GM21367 (cell line): ENCODE results near the gene TESPA1.

ENCODE experiments used
- ATAC-seq: cut with Tn5 transposase; IDR thresholded peaks from one replicate; pipeline ENCODE4 v1.9.1; 2021; ENCODE audit not compliant: unreplicated experiment

TESPA1 gene

DNA sequence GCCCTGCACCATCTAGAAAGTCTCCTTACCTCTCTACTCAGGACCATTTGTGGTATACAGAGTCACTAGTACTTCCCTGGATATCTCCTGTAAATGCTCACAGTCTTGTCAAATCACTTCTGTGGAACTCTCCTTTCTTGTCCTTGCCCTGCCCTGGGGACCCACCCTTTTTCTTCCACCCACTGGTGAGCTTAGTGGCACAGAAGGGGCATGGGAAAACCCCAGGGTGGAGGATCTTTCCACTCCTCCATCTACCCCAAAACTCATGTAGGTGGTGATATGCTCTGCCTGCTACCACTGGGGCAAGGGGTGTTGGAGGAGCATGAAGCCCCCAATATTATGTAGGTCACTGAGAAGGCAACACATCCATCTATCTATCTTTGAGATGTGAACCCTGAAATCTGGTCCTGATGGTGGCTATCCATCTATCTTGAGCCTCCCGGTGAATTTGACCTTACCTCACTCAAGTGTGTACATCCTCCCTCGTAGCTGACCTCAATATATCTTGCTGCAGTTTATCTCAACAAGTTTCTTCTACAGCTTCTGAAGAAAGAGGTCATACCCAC is 943 bp downstream of the TESPA1 start:
- ATAC-seq = no peak

GRCh38 chr12:54981796-54982195 is 2.8 kb downstream of the TESPA1 start:
- ATAC-seq = no peak

- no peak for ATAC-seq
These were observed 4.2 kb downstream of the TESPA1 start for GRCh38 chr12:54980341-54980740.

- no peak for ATAC-seq
These were observed 6.7 kb downstream of the TESPA1 start for GRCh38 chr12:54977857-54978256.

DNA sequence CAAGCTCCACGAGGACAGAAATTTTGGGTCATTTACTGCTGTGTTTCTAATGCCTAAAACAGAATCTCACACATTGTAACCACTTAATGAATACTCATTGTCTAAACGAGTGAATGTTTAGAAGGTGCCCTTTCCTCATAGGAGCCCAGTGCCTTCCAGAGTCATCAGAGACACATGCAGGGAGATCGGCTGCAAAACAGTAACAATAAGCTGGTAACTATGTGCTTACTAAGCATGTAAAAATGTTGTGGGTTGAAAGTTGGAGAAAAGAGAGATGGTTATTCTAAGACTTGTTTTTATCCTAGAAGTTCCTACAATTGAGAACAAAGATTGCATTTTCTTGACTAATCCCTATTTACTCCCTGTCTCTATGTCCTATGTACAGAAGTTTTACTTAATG is 7.4 kb downstream of the TESPA1 start:
- ATAC-seq = no peak

DNA sequence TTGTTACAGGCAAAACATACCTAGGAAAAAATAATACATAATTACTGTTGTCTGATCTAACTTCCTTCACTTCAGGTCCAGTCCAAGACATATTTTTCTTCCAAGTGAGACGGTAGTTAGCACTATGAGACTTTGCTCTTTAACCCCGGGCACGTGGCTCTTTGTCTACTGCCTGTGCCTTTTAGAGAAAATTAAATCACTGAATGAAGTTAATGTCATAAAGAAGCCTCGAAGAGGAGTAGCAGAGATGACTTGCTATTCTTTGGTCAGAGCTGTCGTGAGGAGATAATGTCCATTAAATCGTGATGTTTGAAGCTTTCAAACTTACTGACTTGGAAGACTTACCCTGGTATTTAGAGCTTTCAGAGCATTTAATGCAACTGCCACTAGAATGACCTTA is 8.7 kb downstream of the TESPA1 start:
- ATAC-seq = no peak

GRCh38 chr12:54975272-54975671 is 9.3 kb downstream of the TESPA1 start:
- ATAC-seq = no peak

- no peak for ATAC-seq
These were observed 10.3 kb downstream of the TESPA1 start for GRCh38 chr12:54974279-54974678.

- ATAC-seq = no peak
These were observed 11.0 kb downstream of the TESPA1 start for GRCh38 chr12:54973556-54973955.

DNA sequence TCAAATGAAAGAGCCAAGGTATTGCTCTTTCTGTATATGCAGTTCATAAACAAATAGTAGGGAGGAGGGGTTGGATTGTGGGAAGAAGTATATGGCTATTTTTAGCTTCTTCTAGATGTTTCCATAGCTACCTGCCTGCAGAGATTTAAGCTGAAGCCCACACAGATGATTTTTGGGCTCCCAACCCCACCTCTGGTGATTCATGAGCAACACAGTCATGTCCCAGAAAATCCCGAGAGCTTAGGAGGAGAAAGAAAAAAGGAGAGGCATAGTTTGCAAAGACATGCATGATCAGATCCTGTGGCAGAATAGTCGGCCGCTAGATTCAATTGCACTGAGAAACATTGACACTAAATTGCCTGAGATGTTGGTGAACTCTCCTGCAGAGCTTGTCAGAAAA is 13.8 kb downstream of the TESPA1 start:
- no peak for ATAC-seq

DNA sequence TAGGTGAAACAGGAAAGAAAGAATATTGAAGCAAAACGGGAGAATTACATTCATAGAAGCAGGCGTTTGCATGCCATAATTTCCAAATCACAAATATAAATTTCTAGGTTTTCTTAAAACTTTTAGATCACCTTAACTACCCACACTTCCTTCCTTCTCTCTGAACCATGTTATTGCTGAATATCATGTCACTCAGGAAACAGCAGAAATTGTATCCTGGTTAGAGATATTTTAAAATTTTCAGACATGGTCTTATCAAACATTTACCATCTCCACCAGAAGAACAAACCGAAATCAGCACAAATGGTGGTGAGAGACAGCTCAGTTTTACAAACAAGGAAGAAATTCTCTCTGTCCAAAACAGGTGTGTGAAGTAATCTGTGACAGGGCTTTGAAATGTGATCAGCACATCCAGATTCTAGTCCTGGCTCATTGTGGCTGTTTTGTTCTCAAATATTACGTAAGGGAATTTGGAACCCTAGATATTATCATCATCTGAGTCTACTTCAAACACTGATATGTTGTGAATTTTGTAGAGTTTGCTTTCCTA is 16.3 kb downstream of the TESPA1 start:
- no peak for ATAC-seq

- ATAC-seq = no peak
These were observed 17.1 kb downstream of the TESPA1 start for GRCh38 chr12:54967461-54967860.

GRCh38 chr12:54961190-54961589 is 23.4 kb downstream of the TESPA1 start:
- no peak for ATAC-seq

DNA sequence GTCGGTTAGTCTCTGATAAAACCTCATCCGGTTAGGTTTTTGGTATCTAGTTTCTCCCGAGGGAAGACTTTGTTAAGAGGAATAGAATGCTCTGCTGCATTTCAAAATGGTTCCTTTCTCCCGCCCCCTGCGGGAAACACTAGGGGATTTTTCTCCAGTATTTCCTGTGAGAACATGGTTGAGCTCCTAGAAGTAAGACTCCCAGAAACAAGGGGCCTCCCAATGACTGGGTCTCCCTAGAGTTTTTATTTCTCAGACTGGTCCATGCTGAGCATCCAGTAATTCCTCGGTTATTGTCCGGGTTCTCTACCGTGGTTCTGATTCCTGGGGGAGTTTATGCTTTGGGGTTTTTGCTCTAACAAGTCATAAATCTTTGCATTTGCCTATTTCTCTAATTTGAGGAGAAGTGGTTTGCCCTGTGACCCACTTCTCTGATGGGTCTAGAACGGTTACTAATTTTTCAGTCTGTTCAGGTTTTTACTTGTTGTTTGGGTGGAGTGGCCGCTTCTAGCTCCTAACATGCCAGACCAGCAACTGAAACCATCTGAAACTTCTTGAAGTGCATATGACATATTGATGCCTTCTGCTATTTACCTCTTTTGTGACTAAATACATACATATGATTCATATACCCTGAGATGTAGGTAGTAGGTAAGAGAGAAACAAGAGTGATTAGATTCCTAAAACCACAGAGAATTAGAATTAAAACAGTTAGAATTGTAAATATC is 25.1 kb downstream of the TESPA1 start:
- ATAC-seq = no peak

- ATAC-seq = no peak
These were observed 26.4 kb downstream of the TESPA1 start for GRCh38 chr12:54958048-54958658.

DNA sequence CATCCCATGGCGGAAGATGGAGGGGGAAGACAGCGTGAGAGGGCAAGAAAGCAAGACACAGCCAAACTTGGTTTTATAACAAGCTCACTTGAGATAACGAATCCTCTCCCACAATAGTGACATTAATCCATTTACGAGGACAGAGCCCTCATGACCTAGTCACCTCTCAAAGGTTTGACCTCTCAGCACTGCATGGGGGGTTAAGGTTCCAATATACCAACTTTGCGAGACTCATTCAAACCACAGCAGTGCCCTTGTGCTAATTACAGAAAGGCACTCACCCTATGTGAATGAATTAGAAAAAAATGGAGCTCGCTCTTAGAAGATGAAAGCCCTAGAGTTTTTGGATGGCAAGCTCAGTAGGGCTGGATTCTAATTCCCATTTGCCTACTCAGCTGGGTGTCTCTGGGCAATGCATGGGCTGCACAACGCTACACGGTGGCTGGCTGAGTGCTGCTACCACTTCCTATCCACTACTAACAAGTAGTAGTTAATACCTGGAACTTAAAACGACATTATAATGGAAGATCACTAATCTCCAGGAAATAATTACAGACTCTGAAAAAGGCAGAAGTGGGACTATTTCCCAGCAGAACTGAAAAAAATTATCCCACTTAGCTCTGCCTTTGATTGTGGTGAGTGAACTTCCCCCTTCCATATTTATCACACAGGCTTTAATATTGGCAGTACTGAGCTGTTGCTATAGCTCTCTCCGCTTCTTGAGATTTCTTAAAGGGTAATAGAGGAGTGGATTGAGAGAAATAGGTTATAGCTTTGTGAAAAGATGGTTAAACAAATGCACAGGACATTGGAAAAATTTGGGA is 27.5 kb downstream of the TESPA1 start:
- no peak for ATAC-seq

GRCh38 chr12:54956322-54956721 is 28.2 kb downstream of the TESPA1 start:
- ATAC-seq = no peak

- no peak for ATAC-seq
These were observed 29.8 kb downstream of the TESPA1 start for GRCh38 chr12:54954801-54955200.

GRCh38 chr12:54954228-54954627 is 30.3 kb downstream of the TESPA1 start:
- no peak for ATAC-seq

GRCh38 chr12:54950071-54950727 is 34.4 kb downstream of the TESPA1 start:
- ATAC-seq = no peak
